NCI-H1930 (cell line): ENCODE data around the gene ZNF18.
"Not testable (repeated sequence)": the region's sequence is repeated elsewhere in the genome, so short reads cannot be mapped to it uniquely, and the experiment has no call there.

Experiments used
- DNase-seq, 2 experiments: peaks; one replicate each; lab custom pipeline; 2025; lab: John Stamatoyannopoulos, UW

Gene ZNF18

GRCh38 chr17:11981862-11982261 is 15.4 kb downstream of the ZNF18 start:
- no peak for DNase-seq

GRCh38 chr17:11980813-11981212 is 16.5 kb downstream of the ZNF18 start:
- DNase-seq, result no peak

DNA sequence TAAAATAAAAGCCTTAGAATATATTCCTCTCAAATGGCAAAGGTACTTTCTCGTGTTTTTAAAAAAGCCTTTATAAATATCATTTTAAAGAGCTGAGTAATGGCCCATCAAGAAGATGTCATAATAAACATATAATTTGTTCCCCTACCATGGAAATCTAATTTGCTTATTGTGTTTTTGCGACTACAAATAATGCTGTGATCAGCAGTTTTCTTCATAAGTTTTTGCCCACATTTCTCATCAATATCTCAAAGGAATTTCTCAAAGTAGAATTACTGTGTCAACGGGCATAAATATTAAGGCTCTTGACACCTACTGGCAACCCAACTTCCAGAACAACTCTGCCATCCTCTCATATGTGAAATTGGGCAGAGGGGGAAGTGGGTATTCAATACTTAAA is 17.5 kb downstream of the ZNF18 start:
- DNase-seq, result no peak

DNA sequence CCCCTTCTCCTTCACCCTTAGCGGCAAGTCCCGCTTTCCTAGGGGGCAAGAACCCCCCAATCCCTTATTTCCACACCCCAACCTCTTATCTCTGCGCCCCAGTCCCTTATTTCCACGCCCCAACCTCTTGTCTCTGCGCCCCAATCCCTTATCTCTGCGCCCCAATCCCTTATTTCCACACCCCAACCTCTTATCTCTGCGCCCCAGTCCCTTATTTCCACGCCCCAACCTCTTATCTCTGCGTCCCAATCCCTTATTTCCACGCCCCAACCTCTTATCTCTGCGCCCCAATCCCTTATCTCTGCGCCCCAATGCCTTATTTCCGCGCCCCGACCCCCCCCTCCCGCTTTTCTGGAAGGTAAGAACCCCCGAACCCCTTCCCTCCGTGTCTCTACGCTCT is 24.5 kb downstream of the ZNF18 start:
- not testable (repeated sequence) for DNase-seq

- DNase-seq, result no peak
Measured at GRCh38 chr17:11969565-11969964, 27.7 kb downstream of the ZNF18 start.

DNA sequence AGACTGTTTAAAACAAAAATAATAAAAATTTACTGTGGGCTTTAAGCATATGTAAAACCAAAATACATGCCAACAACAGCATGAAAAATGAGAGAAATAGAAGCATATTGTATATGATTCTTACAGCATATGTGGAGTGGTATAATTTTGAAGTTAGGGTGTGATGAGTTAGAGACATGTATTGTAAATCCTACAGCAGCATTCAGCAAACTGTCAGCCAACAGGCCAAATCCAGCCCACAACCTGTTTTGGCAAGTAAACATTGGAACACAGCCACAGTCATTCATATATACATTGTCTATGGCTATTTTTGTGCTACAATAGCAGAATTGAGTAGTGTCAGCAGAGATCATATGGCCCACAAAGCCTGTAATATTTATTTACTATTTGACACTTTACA is 42.3 kb downstream of the ZNF18 start:
- DNase-seq, result no peak

- DNase-seq, result no peak
Measured at GRCh38 chr17:11953924-11954323, 43.4 kb downstream of the ZNF18 start.

DNA sequence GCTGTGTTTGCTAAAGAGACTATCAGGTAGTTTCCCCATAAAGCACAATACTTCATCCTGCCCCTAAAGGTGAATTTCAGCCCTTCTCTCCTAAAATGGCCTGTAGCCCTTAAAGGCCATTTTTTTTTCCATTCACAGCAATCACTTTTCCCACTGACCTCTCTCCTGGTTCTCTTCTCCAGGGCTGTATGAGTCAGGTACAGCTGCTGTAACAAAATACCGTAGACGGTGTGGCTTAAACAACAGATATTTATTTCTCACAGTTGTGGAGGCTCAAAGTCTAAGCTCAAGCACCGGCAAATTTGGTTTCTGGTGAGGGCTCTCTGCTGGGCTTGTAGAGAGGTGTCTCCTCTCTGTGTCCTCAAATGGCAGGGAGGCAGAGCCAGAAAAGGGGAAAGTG is 44.7 kb downstream of the ZNF18 start:
- no peak for DNase-seq

- no peak for DNase-seq
Measured at GRCh38 chr17:11950771-11951519, 46.3 kb downstream of the ZNF18 start.

GRCh38 chr17:11949571-11949970 is 47.7 kb downstream of the ZNF18 start:
- DNase-seq, result not testable (repeated sequence)

DNA sequence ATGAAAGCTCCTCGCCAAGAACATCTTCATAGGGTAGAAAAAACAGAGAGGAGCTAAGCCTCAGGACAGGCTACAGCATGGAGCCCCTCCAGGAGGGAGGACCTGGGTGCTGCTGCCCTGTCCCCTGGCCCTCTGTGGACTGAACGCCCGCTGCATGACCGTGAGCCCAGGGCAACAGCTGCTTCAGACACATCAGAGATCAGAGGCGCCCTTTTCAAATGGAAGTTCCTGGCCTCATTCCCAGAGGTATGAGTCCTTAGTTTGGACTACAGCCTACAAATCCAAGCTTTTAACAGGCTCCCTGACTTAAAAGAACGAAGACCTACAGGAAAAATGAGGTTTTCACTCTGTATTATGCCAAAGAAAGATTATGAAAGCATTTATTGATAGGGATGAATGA is 48.5 kb downstream of the ZNF18 start:
- no peak for DNase-seq

DNA sequence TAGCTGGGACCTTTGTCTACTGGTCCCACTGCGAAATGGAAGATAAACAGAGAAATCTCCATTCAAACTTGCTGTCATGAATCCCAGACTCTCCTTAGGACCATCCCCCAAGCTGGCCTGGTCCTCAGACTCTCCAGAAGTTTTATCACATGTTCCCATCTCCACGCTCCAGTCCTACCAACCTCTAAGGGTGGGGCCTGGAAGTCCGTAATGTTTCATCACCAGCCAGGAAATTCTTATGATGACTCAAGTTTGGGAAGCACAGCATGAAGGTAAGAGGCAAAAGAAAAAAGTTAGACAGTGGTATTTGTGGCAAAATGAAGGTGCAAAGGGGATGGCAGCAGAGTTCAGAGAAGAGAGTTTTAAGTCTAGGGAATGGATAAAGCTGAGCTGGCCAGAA is 52.7 kb downstream of the ZNF18 start:
- DNase-seq, result no peak

- no peak for DNase-seq
Measured at GRCh38 chr17:11943759-11944347, 53.4 kb downstream of the ZNF18 start.

DNA sequence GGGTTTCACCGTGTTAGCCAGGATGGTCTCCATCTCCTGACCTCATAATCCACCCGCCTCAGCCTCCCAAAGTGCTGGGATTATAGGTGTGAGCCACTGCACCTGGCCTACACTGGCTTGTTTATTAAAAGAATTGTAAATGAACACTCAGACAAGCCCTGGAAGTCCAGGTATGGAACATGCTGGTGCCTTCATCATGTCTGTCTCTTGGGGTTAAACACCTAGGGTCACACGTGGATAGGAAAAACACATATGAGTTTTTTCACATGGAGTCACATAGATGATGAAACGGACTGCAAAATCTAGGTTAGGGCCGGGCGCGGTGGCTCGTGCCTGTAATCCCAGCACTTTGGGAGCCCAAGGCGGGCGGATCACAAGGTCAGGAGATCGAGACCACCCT is 54.2 kb downstream of the ZNF18 start:
- DNase-seq, result not testable (repeated sequence)

DNA sequence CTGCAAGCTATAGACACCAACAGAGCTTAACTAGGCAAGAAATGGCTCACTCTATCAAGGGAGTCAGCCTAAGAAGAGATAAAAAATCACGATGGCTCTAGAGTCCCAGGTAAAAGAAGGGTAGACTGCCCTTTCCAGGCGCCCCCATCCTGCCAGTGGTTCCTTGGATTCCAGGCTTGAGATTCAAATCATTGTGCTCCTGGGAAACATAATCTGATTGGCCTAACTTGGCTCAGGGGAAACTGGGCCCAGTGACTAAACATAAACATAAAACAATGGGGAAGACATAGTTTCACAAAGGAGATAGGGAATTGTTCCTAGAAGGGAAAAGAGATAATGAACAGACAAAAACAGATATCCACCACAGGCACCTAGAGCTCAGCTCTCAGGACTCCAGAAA is 56.4 kb downstream of the ZNF18 start:
- DNase-seq, result no peak

DNA sequence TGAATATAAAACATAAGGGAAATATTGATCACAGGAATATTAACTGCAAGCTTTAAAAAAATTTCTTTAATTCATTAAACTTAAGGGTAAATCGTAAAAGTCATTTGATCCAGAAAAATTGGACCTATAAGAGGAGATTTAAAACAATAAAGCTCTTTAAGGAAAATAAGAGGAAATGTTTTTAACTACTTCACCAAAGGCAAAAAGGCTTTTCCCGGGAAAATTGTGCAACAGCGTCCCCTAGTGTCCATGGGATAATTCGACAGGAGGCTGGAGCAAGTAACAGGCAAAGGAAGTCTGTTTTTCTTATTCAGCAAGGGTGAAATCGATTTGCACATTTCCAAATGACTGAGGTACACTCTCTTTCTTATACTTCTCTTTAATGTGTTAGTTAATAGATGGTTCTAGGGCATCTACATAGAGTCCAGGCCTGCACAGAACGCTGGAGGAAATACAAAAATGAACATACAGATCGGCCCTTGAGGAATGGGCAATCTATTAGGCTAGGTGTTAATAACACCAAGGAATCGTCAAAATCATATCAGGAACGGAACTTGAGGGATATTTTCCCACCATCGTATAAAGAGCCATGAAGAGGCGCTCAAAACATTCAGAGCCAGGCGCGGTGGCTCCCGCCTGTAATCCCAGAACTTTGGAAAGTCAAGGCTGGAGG is 61.4 kb downstream of the ZNF18 start:
- peak in 1 of 2 experiments; percentile 46 for DNase-seq

DNA sequence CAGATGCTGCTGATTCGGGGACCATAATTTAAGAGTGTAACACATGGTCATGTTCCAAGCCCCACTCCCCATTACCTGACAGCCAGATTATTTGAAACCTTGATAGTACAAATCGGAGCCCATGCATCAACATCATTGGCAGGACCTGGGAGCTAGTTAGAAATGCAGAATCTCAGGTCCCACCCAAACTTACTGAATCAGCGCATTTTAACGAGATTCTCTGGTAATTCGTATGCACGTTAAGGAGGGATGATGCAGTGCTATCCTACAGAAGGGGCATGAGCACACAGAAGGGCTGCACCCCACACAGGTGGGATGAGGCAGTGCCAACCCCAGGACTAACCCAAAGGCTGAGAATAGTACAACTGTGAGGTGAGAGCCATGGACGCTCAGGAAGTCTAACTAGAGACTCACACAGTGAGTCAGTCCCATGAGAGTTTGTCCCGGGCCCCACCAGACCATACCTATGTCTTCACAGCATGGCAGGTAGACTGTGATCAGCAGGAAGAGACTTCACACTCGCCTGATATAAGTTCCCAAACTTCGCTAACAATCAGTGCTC is 64.9 kb downstream of the ZNF18 start:
- DNase-seq, result no peak

- DNase-seq, result no peak
Measured at GRCh38 chr17:11928436-11928835, 68.8 kb downstream of the ZNF18 start.
